Keratinocyte (primary cell): ENCODE data around the gene LAMA3. TPM values are rescaled to one million over a fixed set of nuclear protein-coding genes. Genes with fewer than 3 reads are reported as not detected.

Experiments
- DNase-seq: peaks from one replicate; pipeline ENCODE4 v3.0.0-alpha.2; 2011; ENCODE audit warnings: low read depth, missing footprints, low spot score
- FAIRE-seq: peaks from 2 replicates; lab custom pipeline; 2011; peaks lifted over from hg19 to GRCh38; lab: Jason Lieb, UNC
- H2AFZ ChIP-seq: 2 replicates; pipeline ENCODE4 v1.6.0; 2012; ENCODE audit warnings: low read length, control low read depth, inconsistent platforms; ENCODE audit not compliant: control insufficient read depth
- H3K27ac ChIP-seq: 2 replicates; pipeline ENCODE4 v1.5.1; 2011; ENCODE audit warnings: low read length; ENCODE audit not compliant: control insufficient read depth, insufficient read depth
- H3K27me3 ChIP-seq: 3 replicates; pipeline ENCODE4 v1.6.0; 2011; ENCODE audit warnings: low read length; ENCODE audit not compliant: control insufficient read depth, insufficient read depth; ENCODE audit errors: extremely low read depth
- H3K36me3 ChIP-seq, 2 experiments: 2 replicates in 1 of 2; 3 replicates in 1 of 2; pipeline ENCODE4 v1.5.1; 2011; ENCODE audit warnings: low read length in 2 of 2, mild to moderate bottlenecking in 1 of 2; ENCODE audit not compliant: control insufficient read depth in 2 of 2, insufficient read depth in 2 of 2; ENCODE audit errors: extremely low read depth in 1 of 2
- H3K4me1 ChIP-seq: 3 replicates; pipeline ENCODE4 v1.5.1; 2011; ENCODE audit warnings: low read length; ENCODE audit not compliant: control insufficient read depth, insufficient read depth; ENCODE audit errors: extremely low read depth
- H3K4me2 ChIP-seq: 3 replicates; pipeline ENCODE4 v1.6.0; 2011; ENCODE audit warnings: low read depth, low read length; ENCODE audit not compliant: control insufficient read depth, insufficient read depth; ENCODE audit errors: extremely low read depth
- H3K4me3 ChIP-seq, 3 experiments: fragments of 200-600 bp in 1 of 3; sonication (generic) in 1 of 3; 2 replicates in 2 of 3; 3 replicates in 1 of 3; pipeline ENCODE4 v1.5.1; 2011 to 2016; ENCODE audit warnings: low read length in 3 of 3, mild to moderate bottlenecking in 3 of 3, control low read depth in 2 of 3, inconsistent platforms in 1 of 3, low read depth in 1 of 3, mixed read lengths in 1 of 3, mixed run types in 1 of 3, moderate library complexity in 1 of 3; ENCODE audit not compliant: control insufficient read depth in 2 of 3, insufficient read depth in 2 of 3; ENCODE audit errors: extremely low read depth in 1 of 3
- H3K79me2 ChIP-seq: 2 replicates; pipeline ENCODE4 v1.6.0; 2012; ENCODE audit warnings: low read length; ENCODE audit not compliant: control insufficient read depth, insufficient read depth
- H3K9ac ChIP-seq: 3 replicates; pipeline ENCODE4 v1.6.0; 2011; ENCODE audit warnings: low read length; ENCODE audit not compliant: control insufficient read depth, insufficient read depth; ENCODE audit errors: extremely low read depth
- H3K9me1 ChIP-seq: 3 replicates; pipeline ENCODE4 v1.6.0; 2011; ENCODE audit warnings: low read length; ENCODE audit not compliant: control insufficient read depth, insufficient read depth; ENCODE audit errors: extremely low read depth
- H3K9me3 ChIP-seq: 2 replicates; pipeline ENCODE4 v1.5.1; 2012; ENCODE audit warnings: low read depth, low read length; ENCODE audit not compliant: control insufficient read depth
- H4K20me1 ChIP-seq: 3 replicates; pipeline ENCODE4 v1.6.0; 2011; ENCODE audit warnings: low read length; ENCODE audit not compliant: control insufficient read depth, insufficient read depth; ENCODE audit errors: extremely low read depth
- EZH2 ChIP-seq: IDR thresholded peaks from one replicate; pipeline ENCODE4 v1.6.1; 2012; ENCODE audit warnings: inconsistent platforms, mild to moderate bottlenecking, low read length, moderate library complexity
- dilution Hi-C: fragments of 300-500 bp; cut with MboI; formaldehyde crosslinking; loops from one replicate; pipeline ENCODE4 v1.7.0; 2020; ENCODE audit warnings: low sequenced_read_pairs; ENCODE audit not compliant: extremely low pct_ligation_motif_present
- polyA plus RNA-seq, 5 experiments: library from polyadenylated mRNA; depleted of rRNA in 3 of 5; stranded (reverse) in 3 of 5; stranded (forward) in 1 of 5; unstranded in 1 of 5; fragments of >200 nt; gene quantifications; 1 replicate in 1 of 5; 2 replicates in 3 of 5; 3 replicates in 1 of 5; pipeline versions ENCODE4 v1.2.1 to v1.2.3, GENCODE V29; 2011 to 2012; ENCODE audit warnings: missing spikeins in 2 of 5, low read depth in 1 of 5, low replicate concordance in 1 of 5
- TF ChIP-seq, protein P1 (sequence below), 3 experiments: IDR thresholded peaks in 1 of 3; conservative IDR thresholded peaks in 1 of 3; optimal IDR thresholded peaks in 1 of 3; 2 replicates in 2 of 3; 3 replicates in 1 of 3; pipeline versions ENCODE3 to v1.5.1; 2011; ENCODE audit warnings: low read length in 3 of 3, mild to moderate bottlenecking in 3 of 3, moderate library complexity in 2 of 3, control low read depth in 1 of 3, inconsistent platforms in 1 of 3; ENCODE audit not compliant: insufficient read depth in 2 of 3; ENCODE audit errors: extremely low read depth in 1 of 3

LAMA3 gene
- polyA plus RNA-seq, 1 donor (not counting 4 experiments of a cell fraction or from before 2014, with no cell fraction given): 1,944 TPM

DNA sequence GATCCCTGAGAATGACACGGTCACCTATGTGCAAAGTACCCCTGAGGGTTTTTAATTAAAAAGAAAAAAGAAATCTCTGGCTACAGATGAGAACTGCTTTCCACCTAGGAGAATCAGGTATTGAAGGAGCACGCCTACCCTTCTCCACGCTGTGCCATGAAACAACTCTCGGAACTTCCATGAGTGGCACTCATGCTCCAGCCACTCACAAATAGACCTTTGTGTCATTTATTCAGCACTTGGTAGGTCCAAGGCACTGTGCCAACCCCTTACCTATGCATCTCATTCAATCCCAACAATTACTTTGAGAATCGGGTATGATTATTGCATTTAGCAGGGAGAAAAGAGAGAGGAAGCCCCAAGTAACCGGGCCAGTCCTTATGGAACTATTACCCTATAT lies 280.4 kb downstream of the LAMA3 start:
- Histone ChIP-seq H2AFZ (no peak overlapping the region), H3K4me1 (peaks cover 10% of the 10 kb centered on the region), H3K4me2 (no peak overlapping the region), H4K20me1 (no peaks in the 10 kb centered on the region), H3K36me3 (no peaks in the 10 kb centered on the region), H3K4me3 (no peak overlapping the region), H3K79me2 (no peaks in the 10 kb centered on the region), H3K9ac (no peak overlapping the region), H3K9me1 (no peaks in the 10 kb centered on the region), H3K9me3 (no peaks in the 10 kb centered on the region), H3K27ac (no peak overlapping the region), H3K27me3 (no peaks in the 10 kb centered on the region)
- no peak for DNase-seq
- FAIRE-seq: no peak
- TF ChIP-seq, protein P1, sequence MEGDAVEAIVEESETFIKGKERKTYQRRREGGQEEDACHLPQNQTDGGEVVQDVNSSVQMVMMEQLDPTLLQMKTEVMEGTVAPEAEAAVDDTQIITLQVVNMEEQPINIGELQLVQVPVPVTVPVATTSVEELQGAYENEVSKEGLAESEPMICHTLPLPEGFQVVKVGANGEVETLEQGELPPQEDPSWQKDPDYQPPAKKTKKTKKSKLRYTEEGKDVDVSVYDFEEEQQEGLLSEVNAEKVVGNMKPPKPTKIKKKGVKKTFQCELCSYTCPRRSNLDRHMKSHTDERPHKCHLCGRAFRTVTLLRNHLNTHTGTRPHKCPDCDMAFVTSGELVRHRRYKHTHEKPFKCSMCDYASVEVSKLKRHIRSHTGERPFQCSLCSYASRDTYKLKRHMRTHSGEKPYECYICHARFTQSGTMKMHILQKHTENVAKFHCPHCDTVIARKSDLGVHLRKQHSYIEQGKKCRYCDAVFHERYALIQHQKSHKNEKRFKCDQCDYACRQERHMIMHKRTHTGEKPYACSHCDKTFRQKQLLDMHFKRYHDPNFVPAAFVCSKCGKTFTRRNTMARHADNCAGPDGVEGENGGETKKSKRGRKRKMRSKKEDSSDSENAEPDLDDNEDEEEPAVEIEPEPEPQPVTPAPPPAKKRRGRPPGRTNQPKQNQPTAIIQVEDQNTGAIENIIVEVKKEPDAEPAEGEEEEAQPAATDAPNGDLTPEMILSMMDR (optimal IDR thresholded peaks at IDR 0.05 in 1 of 3, IDR thresholded peaks at IDR 0.05 in 1 of 3, conservative IDR thresholded peaks at IDR 0.05 in 1 of 3; ENCODE audit: extremely low read depth in 1 of 3, insufficient read depth in 2 of 3, low read length in 3 of 3): no peak
- TF ChIP-seq EZH2: no peak
- dilution Hi-C loops: loop anchor here (10.0 kb wide), 1 partner anchor 145 kb away; no protein-coding TSS in a partner anchor

DNA sequence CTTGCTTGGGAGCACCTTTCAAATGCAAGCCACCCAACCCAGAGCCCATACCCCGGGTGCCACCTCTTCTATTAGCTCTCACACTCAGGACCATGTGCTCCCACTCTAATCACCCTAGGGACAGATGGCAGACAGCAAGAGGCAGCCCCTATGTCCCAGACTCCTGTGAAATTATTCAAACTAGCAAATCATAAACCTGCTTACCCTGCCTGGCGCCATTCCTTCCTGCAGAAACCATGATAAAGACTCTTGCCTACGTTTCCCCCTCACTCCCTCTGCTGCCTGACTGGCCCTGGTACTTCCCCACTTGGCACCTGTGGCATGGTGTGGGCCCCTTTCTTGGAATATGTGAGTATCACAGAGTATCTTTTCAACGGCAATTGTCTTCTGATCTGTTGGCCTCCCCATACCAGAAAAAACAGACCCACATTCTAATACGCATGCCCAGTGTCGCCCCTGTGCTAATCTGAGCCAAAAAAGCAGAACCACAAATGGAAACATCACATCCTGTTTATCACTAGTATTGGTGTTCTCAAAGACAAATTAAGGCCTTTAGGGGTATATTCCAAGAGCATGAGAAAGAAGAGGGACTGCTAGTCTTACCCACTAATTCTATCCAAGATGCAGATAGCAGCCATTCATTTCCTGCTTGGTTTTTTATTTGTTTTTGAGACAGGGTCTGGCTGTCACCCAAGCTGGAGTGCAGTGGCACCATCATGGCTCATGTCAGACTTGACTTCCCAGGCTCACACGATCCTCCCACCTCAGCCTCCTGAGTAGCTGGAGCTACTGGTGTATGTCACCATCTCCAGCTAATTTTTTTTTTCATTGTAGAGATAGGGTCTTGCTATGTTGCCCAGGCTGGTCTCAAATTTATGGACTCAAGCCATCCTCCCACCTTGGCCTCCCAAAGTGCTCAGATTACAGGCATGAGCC lies 281.2 kb downstream of the LAMA3 start:
- H3K4me3 ChIP-seq: no peak overlapping the region
- peaks cover 4% of the 10 kb centered on the region for H3K4me1 ChIP-seq
- H3K9ac ChIP-seq: no peak overlapping the region
- no peak for DNase-seq
- FAIRE-seq: no peak
- no peaks in the 10 kb centered on the region for H3K36me3 ChIP-seq
- no peaks in the 10 kb centered on the region for H3K27me3 ChIP-seq
- dilution Hi-C loops: no loop called here
- H2AFZ ChIP-seq: no peak overlapping the region
- no peaks in the 10 kb centered on the region for H3K9me1 ChIP-seq
- H4K20me1 ChIP-seq: no peaks in the 10 kb centered on the region
- no peaks in the 10 kb centered on the region for H3K79me2 ChIP-seq
- H3K27ac ChIP-seq: no peak overlapping the region
- TF ChIP-seq EZH2: no peak
- TF ChIP-seq, protein P1 (optimal IDR thresholded peaks at IDR 0.05 in 1 of 3, IDR thresholded peaks at IDR 0.05 in 1 of 3, conservative IDR thresholded peaks at IDR 0.05 in 1 of 3; ENCODE audit: extremely low read depth in 1 of 3, insufficient read depth in 2 of 3, low read length in 3 of 3): no peak
- no peaks in the 10 kb centered on the region for H3K9me3 ChIP-seq
- no peak overlapping the region for H3K4me2 ChIP-seq
